ENCODE measurements around the gene TIMM29.

Gene TIMM29

DNA sequence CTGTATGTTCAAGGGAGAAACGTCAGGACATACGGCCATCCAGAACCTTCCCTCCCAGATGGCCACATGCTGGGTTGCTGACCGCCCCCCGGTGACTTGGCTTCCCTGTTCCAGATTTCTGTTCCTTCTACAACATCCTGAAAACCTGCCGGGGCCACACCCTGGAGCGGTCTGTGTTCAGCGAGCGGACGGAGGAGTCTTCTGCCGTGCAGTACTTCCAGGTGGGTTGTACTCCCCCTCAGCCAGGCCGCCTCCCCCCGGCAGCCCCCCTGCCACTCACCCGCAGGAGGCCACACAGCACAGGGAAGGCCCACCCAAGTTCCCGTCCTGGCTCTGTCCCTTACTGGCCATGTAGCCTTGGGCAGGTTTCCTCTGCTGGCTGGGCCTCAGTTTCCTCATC, 20.7 kb upstream of the TIMM29 start:
- H3K9ac ChIP-seq (ENCODE audit: low read depth, low read length, poor library complexity) = no peak overlapping the region
- H3K9me3 ChIP-seq (replicated peaks in 1 of 2; ENCODE audit: control insufficient read depth in 2 of 2, insufficient read depth in 1 of 2, low read depth in 1 of 2, low read length in 2 of 2) = peaks cover 0 to 3% of the 10 kb centered on the region in 2 donors
- H2BK5ac ChIP-seq (ENCODE audit: low read length) = no peak overlapping the region
- H2AFZ ChIP-seq (ENCODE audit: low read length) = no peak overlapping the region
- no peak overlapping the region for H4K8ac ChIP-seq (ENCODE audit: low read depth, low read length)
- no peaks in the 10 kb centered on the region for H3K27me3 ChIP-seq (ENCODE audit: control insufficient read depth in 3 of 3, insufficient read depth in 3 of 3, low read depth in 1 of 3, low read length in 3 of 3)
- no peak overlapping the region for H2BK120ac ChIP-seq (ENCODE audit: low read depth, low read length)
- H3K14ac ChIP-seq (ENCODE audit: low read length) = no peak overlapping the region
- no peak overlapping the region for H2AK5ac ChIP-seq (ENCODE audit: low read depth, low read length)
- peaks cover 32 to 75% of the 10 kb centered on the region in 2 donors for H3K36me3 ChIP-seq (replicated peaks in 1 of 2; ENCODE audit: control insufficient read depth in 2 of 2, insufficient read depth in 2 of 2, low read length in 2 of 2)
- peak overlapping the region; percentile 60 for H3K18ac ChIP-seq (ENCODE audit: low read length)
- no CpG with 5 or more reads among the region's 14 CpGs for WGBS, 2 donors (ENCODE audit: extremely low coverage in 2 of 2, insufficient read length in 2 of 2, insufficient replicate concordance in 1 of 2)
- no peak overlapping the region for H3K27ac ChIP-seq (replicated peaks; ENCODE audit: low read length)
- peaks cover 11% of the 10 kb centered on the region for H3K79me1 ChIP-seq (ENCODE audit: low read depth, low read length)
- no peak overlapping the region for H2BK15ac ChIP-seq (ENCODE audit: low read length)
- no peak overlapping the region for H4K91ac ChIP-seq (ENCODE audit: low read depth, low read length, poor library complexity)
- H3K4ac ChIP-seq (ENCODE audit: low read length) = no peak overlapping the region
- no peaks in the 10 kb centered on the region for H3K4me1 ChIP-seq (ENCODE audit: control insufficient read depth in 2 of 2, insufficient read depth in 1 of 2, low read depth in 1 of 2, low read length in 2 of 2)
- no peak overlapping the region for H3K23ac ChIP-seq (ENCODE audit: low read depth, low read length, poor library complexity)
- peak overlapping the region in 1 of 2 donors; percentile 44 for H3K4me3 ChIP-seq (ENCODE audit: low read length in 2 of 2)
- no peak overlapping the region for H3K4me2 ChIP-seq (ENCODE audit: insufficient read depth, low read length, poor library complexity, severe bottlenecking)
- DNase-seq (ENCODE audit: low spot score) = no peak
- H2BK12ac ChIP-seq (ENCODE audit: low read length) = no peak overlapping the region

DNA sequence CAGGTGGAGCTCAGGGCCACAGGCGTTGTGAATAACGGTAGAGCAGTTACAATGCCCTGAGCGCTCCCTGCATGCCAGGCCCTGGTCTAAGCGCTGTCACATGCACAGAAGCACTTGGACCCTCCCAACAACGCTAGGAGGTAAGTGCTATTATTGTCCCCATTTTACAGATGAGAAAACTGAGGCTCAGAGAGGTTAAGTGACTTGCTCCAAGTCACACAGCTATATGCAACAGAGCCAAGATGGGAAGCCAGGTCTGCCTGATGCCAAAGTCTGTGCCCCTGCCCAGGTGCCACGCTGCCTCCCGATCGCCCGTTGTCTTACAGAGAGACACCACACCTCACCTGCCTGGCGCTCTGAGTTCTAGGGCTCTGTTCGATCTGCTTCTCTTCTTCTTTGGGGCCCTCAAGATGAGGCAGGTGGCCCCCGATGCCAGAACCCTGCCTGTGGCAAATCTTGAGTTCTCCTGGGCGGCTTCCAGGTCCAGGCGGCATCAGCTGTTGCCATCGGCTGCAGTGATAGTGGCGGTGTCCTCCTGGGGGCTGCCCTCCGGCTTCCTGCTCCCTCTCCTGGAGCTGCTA, 20.1 kb upstream of the TIMM29 start:
- Histone ChIP-seq H3K79me1 (ENCODE audit: low read depth, low read length) (peaks cover 11% of the 10 kb centered on the region), H4K8ac (ENCODE audit: low read depth, low read length) (no peak overlapping the region), H3K27ac (replicated peaks; ENCODE audit: low read length) (no peak overlapping the region), H2BK120ac (ENCODE audit: low read depth, low read length) (no peak overlapping the region), H2AK5ac (ENCODE audit: low read depth, low read length) (no peak overlapping the region), H3K4ac (ENCODE audit: low read length) (no peak overlapping the region), H2AFZ (ENCODE audit: low read length) (no peak overlapping the region), H3K18ac (ENCODE audit: low read length) (no peak overlapping the region), H3K36me3 (replicated peaks in 1 of 2; ENCODE audit: control insufficient read depth in 2 of 2, insufficient read depth in 2 of 2, low read length in 2 of 2) (peaks cover 32 to 73% of the 10 kb centered on the region in 2 donors), H2BK15ac (ENCODE audit: low read length) (no peak overlapping the region), H3K9me3 (replicated peaks in 1 of 2; ENCODE audit: control insufficient read depth in 2 of 2, insufficient read depth in 1 of 2, low read depth in 1 of 2, low read length in 2 of 2) (no peaks in the 10 kb centered on the region), H3K27me3 (ENCODE audit: control insufficient read depth in 3 of 3, insufficient read depth in 3 of 3, low read depth in 1 of 3, low read length in 3 of 3) (no peaks in the 10 kb centered on the region), H3K4me3 (ENCODE audit: low read length in 2 of 2) (no peak overlapping the region), H3K4me2 (ENCODE audit: insufficient read depth, low read length, poor library complexity, severe bottlenecking) (no peak overlapping the region), H3K4me1 (ENCODE audit: control insufficient read depth in 2 of 2, insufficient read depth in 1 of 2, low read depth in 1 of 2, low read length in 2 of 2) (no peaks in the 10 kb centered on the region), H3K14ac (ENCODE audit: low read length) (no peak overlapping the region), H2BK5ac (ENCODE audit: low read length) (no peak overlapping the region), H2BK12ac (ENCODE audit: low read length) (no peak overlapping the region), H3K9ac (ENCODE audit: low read depth, low read length, poor library complexity) (no peak overlapping the region), H3K23ac (ENCODE audit: low read depth, low read length, poor library complexity) (no peak overlapping the region), H4K91ac (ENCODE audit: low read depth, low read length, poor library complexity) (no peak overlapping the region)
- DNase-seq (ENCODE audit: low spot score) = no peak
- WGBS, 2 donors (ENCODE audit: extremely low coverage in 2 of 2, insufficient read length in 2 of 2, insufficient replicate concordance in 1 of 2) = no CpG with 5 or more reads among the region's 17 CpGs

DNA sequence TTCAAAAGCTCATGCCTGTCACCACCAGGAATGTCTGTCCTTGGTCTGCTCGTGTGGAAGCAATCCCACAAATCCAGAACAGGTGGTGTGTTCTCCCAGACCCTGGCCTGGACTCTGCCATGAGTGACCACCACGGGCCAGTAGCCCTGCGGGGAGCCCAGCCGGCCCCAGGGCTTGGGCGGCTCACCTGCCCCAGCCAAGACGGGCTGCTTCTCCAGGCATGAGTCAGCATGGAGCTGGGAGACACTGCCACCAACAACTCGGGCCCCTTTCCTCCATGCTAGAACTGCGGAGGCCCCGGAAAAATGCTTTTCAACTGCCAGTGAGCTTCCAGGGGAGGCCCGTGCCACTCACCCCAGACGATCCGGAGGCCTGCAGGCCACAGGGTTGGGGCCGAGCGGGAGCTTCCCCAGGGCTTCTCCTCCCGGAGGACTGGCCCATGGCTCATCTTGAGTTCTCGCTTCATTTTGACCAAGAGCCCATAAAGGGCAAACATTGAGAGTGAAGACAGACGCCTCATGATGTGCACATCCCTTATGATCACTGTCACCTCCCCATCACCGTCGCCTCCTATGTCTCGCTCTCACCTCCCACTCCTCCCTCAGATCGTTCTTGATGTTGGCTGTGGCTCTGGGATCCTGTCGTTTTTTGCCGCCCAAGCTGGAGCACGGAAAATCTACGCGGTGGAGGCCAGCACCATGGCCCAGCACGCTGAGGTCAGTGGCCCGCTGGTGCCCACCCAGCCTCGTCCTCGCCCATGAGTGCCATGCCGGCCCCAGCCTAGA, 16.8 kb upstream of the TIMM29 start:
- H2BK12ac ChIP-seq (ENCODE audit: low read length) = no peak overlapping the region
- H3K4me2 ChIP-seq (ENCODE audit: insufficient read depth, low read length, poor library complexity, severe bottlenecking) = no peak overlapping the region
- H3K27me3 ChIP-seq (ENCODE audit: control insufficient read depth in 3 of 3, insufficient read depth in 3 of 3, low read depth in 1 of 3, low read length in 3 of 3) = no peaks in the 10 kb centered on the region
- no peak overlapping the region for H2AK5ac ChIP-seq (ENCODE audit: low read depth, low read length)
- no peaks in the 10 kb centered on the region for H3K9me3 ChIP-seq (replicated peaks in 1 of 2; ENCODE audit: control insufficient read depth in 2 of 2, insufficient read depth in 1 of 2, low read depth in 1 of 2, low read length in 2 of 2)
- peaks cover 11% of the 10 kb centered on the region for H3K79me1 ChIP-seq (ENCODE audit: low read depth, low read length)
- H2BK5ac ChIP-seq (ENCODE audit: low read length) = peak overlapping the region; percentile 29
- no peak overlapping the region for H4K91ac ChIP-seq (ENCODE audit: low read depth, low read length, poor library complexity)
- H2AFZ ChIP-seq (ENCODE audit: low read length) = no peak overlapping the region
- DNase-seq (ENCODE audit: low spot score) = no peak
- no peak overlapping the region for H3K27ac ChIP-seq (replicated peaks; ENCODE audit: low read length)
- H3K23ac ChIP-seq (ENCODE audit: low read depth, low read length, poor library complexity) = no peak overlapping the region
- H3K36me3 ChIP-seq (replicated peaks in 1 of 2; ENCODE audit: control insufficient read depth in 2 of 2, insufficient read depth in 2 of 2, low read length in 2 of 2) = peaks cover 48 to 86% of the 10 kb centered on the region in 2 donors
- H3K9ac ChIP-seq (ENCODE audit: low read depth, low read length, poor library complexity) = peak overlapping the region; percentile 44
- H3K4me1 ChIP-seq (ENCODE audit: control insufficient read depth in 2 of 2, insufficient read depth in 1 of 2, low read depth in 1 of 2, low read length in 2 of 2) = no peaks in the 10 kb centered on the region
- no peak overlapping the region for H4K8ac ChIP-seq (ENCODE audit: low read depth, low read length)
- no peak overlapping the region for H2BK120ac ChIP-seq (ENCODE audit: low read depth, low read length)
- no peak overlapping the region for H3K18ac ChIP-seq (ENCODE audit: low read length)
- no peak overlapping the region for H3K4me3 ChIP-seq (ENCODE audit: low read length in 2 of 2)
- WGBS, 2 donors (ENCODE audit: extremely low coverage in 2 of 2, insufficient read length in 2 of 2, insufficient replicate concordance in 1 of 2) = no CpG with 5 or more reads among the region's 31 CpGs
- no peak overlapping the region for H3K4ac ChIP-seq (ENCODE audit: low read length)
- H3K14ac ChIP-seq (ENCODE audit: low read length) = no peak overlapping the region
- no peak overlapping the region for H2BK15ac ChIP-seq (ENCODE audit: low read length)

DNA sequence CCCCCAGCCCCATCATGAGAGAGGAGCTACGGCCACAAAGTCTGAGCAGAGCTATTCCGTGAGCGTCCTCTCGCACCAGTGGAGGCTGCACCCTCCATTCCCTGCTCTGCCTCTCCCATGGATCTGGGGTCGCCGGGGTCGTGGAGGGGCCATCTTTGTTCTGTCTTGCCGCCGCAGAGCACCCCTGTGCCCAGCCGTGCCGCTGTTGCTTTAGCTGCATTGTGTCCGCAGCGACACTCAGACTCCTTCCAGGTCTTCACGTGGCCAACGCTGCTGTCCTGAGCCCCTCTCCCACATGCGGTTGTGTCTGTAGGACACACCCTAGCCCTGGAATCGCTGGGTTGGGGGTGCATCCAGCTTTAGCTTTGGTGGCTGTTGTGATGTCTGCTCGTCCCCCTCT, 16.0 kb upstream of the TIMM29 start:
- no peak overlapping the region for H3K4ac ChIP-seq (ENCODE audit: low read length)
- H3K9ac ChIP-seq (ENCODE audit: low read depth, low read length, poor library complexity) = no peak overlapping the region
- H2BK120ac ChIP-seq (ENCODE audit: low read depth, low read length) = no peak overlapping the region
- H2BK15ac ChIP-seq (ENCODE audit: low read length) = no peak overlapping the region
- no peak overlapping the region for H2BK5ac ChIP-seq (ENCODE audit: low read length)
- DNase-seq (ENCODE audit: low spot score) = no peak
- H3K79me1 ChIP-seq (ENCODE audit: low read depth, low read length) = peaks cover 11% of the 10 kb centered on the region
- H3K18ac ChIP-seq (ENCODE audit: low read length) = no peak overlapping the region
- H3K4me1 ChIP-seq (ENCODE audit: control insufficient read depth in 2 of 2, insufficient read depth in 1 of 2, low read depth in 1 of 2, low read length in 2 of 2) = no peaks in the 10 kb centered on the region
- H2BK12ac ChIP-seq (ENCODE audit: low read length) = no peak overlapping the region
- H2AK5ac ChIP-seq (ENCODE audit: low read depth, low read length) = no peak overlapping the region
- no peaks in the 10 kb centered on the region for H3K9me3 ChIP-seq (replicated peaks in 1 of 2; ENCODE audit: control insufficient read depth in 2 of 2, insufficient read depth in 1 of 2, low read depth in 1 of 2, low read length in 2 of 2)
- H3K27ac ChIP-seq (replicated peaks; ENCODE audit: low read length) = no peak overlapping the region
- peak overlapping the region; percentile 48 for H4K8ac ChIP-seq (ENCODE audit: low read depth, low read length)
- peak overlapping the region in 1 of 2 donors; percentile 40 for H3K4me3 ChIP-seq (ENCODE audit: low read length in 2 of 2)
- WGBS, 2 donors (ENCODE audit: extremely low coverage in 2 of 2, insufficient read length in 2 of 2, insufficient replicate concordance in 1 of 2) = no CpG with 5 or more reads among the region's 18 CpGs
- H3K14ac ChIP-seq (ENCODE audit: low read length) = peak overlapping the region; percentile 38
- no peaks in the 10 kb centered on the region for H3K27me3 ChIP-seq (ENCODE audit: control insufficient read depth in 3 of 3, insufficient read depth in 3 of 3, low read depth in 1 of 3, low read length in 3 of 3)
- no peak overlapping the region for H3K4me2 ChIP-seq (ENCODE audit: insufficient read depth, low read length, poor library complexity, severe bottlenecking)
- H2AFZ ChIP-seq (ENCODE audit: low read length) = no peak overlapping the region
- peaks cover 46 to 82% of the 10 kb centered on the region in 2 donors for H3K36me3 ChIP-seq (replicated peaks in 1 of 2; ENCODE audit: control insufficient read depth in 2 of 2, insufficient read depth in 2 of 2, low read length in 2 of 2)
- H4K91ac ChIP-seq (ENCODE audit: low read depth, low read length, poor library complexity) = no peak overlapping the region
- no peak overlapping the region for H3K23ac ChIP-seq (ENCODE audit: low read depth, low read length, poor library complexity)
